ENCODE results near the gene CALN1.

- TF ChIP-seq TAF1 (IDR thresholded peaks at IDR 0.05; ENCODE audit: borderline replicate concordance, low read depth, low read length), result no peak
- no peak for TF ChIP-seq POLR2A (IDR thresholded peaks at IDR 0.05; ENCODE audit: low read depth, low read length)
These were observed 3.4 kb upstream of the CALN1 start for GRCh38 chr7:72415586-72415985.
